ENCODE results near the gene MRTFB.
A peak's percentile ranks its signal among the peaks of the same experiment; 100 is the strongest.

Gene MRTFB

GRCh38 chr16:14051103-14051729 is 19.9 kb upstream of the MRTFB start:
- no peak for TF ChIP-seq CTCF (conservative IDR thresholded peaks at IDR 0.05)
- no peak overlapping the region for H3K27ac ChIP-seq

- H3K27ac ChIP-seq, result no peak overlapping the region
- no peak for TF ChIP-seq CTCF (conservative IDR thresholded peaks at IDR 0.05)
These were observed 14.1 kb upstream of the MRTFB start for GRCh38 chr16:14056970-14057369.

GRCh38 chr16:14057878-14058382 is 13.2 kb upstream of the MRTFB start:
- TF ChIP-seq CTCF (conservative IDR thresholded peaks at IDR 0.05), result no peak
- no peak overlapping the region for H3K27ac ChIP-seq

- TF ChIP-seq CTCF (conservative IDR thresholded peaks at IDR 0.05), result no peak
- H3K27ac ChIP-seq, result no peak overlapping the region
These were observed 9.3 kb upstream of the MRTFB start for GRCh38 chr16:14061732-14062259.

GRCh38 chr16:14062261-14062660 is 8.9 kb upstream of the MRTFB start:
- no peak for TF ChIP-seq CTCF (conservative IDR thresholded peaks at IDR 0.05)
- no peak overlapping the region for H3K27ac ChIP-seq

DNA sequence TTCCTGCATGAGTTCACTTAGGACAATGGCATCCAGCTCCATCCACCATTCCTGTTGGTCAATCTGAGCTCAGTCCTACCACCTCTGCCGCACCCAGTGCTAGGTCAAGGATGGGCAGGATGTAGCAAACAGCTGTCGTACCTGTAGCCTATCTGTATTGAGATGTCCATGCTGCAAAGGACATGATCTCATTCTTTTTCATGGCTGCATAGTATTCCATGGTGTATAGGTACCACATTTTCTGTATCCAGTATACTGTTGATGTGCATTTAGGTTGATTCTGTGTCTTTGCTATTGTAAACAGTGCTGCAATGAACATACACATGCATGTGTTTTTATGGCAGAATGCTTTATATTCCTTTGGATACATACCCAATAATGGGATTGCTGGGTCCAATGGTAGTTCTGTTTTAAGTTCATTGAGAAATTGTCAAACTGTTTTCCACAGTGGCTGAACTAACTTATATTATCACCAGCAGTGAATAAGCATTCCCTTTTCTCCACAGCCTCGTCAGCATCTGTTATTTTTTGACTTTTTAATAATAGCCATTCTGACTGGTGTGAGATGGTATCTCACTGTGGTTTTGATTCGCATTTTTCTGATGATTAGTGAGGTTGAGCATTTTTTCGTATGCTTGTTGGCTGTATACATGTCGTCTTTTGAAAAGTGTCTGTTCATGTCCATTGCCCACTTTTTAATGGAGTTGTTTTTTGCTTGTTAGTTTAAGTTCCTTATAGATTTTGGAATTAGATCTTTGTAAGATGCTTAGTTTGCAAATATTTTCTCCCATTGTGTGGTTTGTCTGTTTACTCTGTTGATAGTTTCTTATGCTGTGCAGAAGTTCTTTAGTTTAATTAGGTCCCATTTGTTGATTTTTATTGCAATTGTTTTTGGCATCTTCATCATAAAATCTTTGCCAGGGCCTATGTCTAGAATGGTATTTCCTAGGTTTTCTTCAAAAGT is 7.2 kb upstream of the MRTFB start:
- no peak for TF ChIP-seq CTCF (conservative IDR thresholded peaks at IDR 0.05)
- H3K27ac ChIP-seq, result no peak overlapping the region

GRCh38 chr16:14069818-14070217 is 1.3 kb upstream of the MRTFB start:
- no peak for TF ChIP-seq CTCF (conservative IDR thresholded peaks at IDR 0.05)
- H3K27ac ChIP-seq, result peak overlapping the region; percentile 89; the same call in 1 of the 2 replicates

All from VCaP (cell line).